Measurements from ENCODE around the gene SULT1A2.
"Not testable (repeated sequence)": the region's sequence is repeated elsewhere in the genome, so short reads cannot be mapped to it uniquely, and the experiment has no call there.

Gene SULT1A2

DNA sequence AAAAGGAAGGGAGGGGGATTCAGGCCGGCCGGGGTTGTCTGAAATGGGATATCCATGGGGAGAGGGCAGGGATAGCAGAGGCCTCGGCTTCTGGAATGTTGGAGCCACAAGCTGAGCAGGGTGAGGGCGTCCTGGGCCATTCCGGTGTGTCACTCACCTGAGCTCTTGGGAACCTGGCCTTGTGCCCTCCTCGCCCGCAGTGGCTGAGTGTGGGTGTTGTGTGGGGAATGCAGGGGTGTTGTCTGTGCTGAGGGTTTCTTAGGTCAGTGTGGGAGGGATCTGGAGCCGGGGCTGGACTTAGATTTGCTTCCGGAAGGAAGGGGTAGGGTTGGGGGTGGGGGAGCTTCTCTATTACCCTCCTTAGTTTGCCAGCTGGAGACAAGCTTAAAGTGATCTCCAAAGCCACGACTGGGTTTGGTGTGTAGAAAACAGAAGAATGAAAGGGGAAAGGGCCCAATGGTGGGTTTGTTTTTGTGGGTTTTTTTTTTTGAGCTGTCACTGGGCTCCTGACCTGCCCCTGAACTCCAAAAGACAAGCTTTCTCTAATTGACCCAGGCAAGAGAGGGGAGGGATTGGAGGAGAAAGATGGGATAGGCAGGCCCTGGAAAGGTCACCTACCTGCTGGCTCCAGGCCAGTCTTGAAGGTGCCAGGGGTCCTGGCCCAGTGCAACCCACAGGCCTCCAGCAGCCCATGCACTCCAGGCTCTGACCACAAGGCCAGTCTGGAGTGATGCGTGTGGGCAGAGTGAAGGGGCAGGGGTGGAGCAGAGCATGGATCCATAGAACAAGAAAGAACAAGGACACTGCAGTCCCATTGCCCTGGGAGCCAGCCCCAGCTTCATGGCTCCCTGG, at the start of gene SULT1A2:
Gene SULT1A2 (minus strand): TSS at position 211 of the 852 bp plus-strand sequence. CDS start 1,120 bp downstream, outside the sequence.
- no peak for DNase-seq

- DNase-seq = not testable (repeated sequence)
These were observed 43.1 kb upstream of the SULT1A2 start for GRCh38 chr16:28639959-28640358.

DNA sequence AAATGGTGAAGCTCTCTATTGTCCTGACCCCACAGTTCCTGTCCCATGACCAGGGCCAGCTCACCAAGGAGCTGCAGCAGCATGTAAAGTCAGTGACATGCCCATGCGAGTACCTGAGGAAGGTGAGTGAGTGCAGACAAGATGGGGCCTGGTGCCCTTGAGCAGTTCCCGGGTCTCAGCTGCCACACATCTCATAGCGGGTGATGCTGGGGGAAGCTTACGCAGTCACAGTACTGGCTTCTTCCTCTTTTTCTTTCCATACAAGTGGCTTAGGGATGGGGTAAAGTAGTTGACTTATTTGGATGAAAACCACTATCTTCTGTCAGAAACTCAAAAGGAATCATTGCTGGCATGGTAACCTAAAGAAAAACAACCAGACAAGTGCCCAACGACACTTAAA, 41.5 kb upstream of the SULT1A2 start:
- not testable (repeated sequence) for DNase-seq

GRCh38 chr16:28637765-28638164, 40.9 kb upstream of the SULT1A2 start, which contains the start of gene NPIPB8:
Gene NPIPB8 (plus strand): TSS chr16:28638065. CDS start chr16:28638361, 296 bp downstream.
- not testable (repeated sequence) for DNase-seq

GRCh38 chr16:28636093-28636823, 39.4 kb upstream of the SULT1A2 start:
- DNase-seq = not testable (repeated sequence)

DNA sequence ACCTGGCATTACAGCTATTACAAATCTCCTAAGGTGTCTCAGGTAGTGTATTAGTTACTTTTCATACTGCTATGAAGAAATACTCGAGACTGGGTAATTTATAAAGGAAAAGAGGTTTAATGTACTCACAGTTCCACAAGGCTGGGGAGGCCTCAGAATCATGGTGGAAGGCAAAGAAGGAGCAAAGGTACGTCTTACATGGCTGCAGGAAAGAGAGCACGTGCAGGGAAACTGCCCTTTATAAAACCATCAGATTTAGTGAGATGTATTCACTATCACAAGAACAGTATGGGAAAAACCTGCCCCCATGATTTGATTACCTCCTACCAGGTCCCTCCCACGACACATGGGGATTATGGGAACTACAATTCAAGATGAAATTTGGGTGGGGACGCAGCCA, 34.1 kb upstream of the SULT1A2 start:
- DNase-seq = not testable (repeated sequence)

GRCh38 chr16:28623172-28623711, 26.4 kb upstream of the SULT1A2 start:
- DNase-seq = no peak

GRCh38 chr16:28622532-28623171, 25.8 kb upstream of the SULT1A2 start:
- DNase-seq = not testable (repeated sequence)

- no peak for DNase-seq
These were observed 24.8 kb upstream of the SULT1A2 start for GRCh38 chr16:28621481-28622155.

DNA sequence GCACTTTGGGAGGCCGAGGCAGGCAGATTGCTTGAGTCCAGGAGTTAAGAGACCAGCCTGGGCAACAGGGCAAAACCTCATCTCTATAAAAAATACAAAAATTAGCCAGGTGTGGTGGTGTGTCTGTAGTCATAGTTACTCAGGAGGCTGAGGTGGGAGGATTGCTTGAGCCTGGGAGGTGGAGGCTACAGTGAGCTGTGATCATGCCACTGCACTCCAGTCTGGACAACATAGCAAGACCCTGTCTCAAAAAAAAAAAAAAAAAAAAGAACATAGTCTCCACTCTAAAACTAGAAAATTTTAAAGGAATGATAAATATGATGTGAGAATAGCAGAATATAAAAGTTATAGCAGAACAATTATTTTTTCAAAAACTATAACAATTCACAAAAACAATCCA, 23.5 kb upstream of the SULT1A2 start:
- DNase-seq = not testable (repeated sequence)

- no peak for DNase-seq
These were observed 21.0 kb upstream of the SULT1A2 start for GRCh38 chr16:28617874-28618273.

DNA sequence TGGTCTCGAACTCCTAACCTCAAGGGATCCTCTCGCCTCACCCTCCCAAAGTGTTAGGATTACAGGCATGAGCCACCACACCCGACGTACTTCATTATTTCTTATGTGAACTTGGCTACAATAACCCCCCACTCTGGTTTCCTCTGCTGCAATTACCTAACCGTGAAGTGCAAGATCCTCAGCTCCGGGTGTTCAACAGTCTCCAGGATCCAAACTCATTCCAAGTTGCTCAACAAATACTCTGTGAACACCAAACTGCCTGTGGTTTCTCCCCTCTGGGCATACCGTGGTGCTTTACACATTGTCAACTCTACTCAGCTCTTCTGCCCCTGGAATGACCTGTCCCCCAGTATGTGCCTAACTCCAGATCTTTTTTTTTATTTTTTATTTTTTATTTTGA, 19.8 kb upstream of the SULT1A2 start:
- no peak for DNase-seq

GRCh38 chr16:28616224-28616577, 19.4 kb upstream of the SULT1A2 start:
- not testable (repeated sequence) for DNase-seq

- DNase-seq = not testable (repeated sequence)
These were observed 18.8 kb upstream of the SULT1A2 start for GRCh38 chr16:28615486-28616223.

DNA sequence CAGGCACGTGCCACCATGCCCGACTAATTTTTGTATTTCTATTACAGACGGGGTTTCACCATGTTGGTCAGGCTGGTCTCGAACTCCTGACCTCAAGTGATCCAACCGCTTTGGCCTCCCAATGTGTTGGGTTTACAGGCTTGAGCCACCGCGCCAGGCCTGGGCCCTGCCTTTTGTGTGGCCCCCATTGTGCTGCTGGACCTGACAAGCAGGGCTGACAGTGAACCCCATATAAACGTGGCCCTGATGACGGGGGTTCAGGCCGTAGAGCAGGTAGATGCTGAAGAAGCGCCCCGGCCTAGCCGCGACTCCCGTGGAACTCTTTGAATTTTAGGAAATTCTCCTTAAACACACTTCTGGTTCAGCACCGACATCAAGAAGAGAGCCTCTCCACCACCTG, 17.7 kb upstream of the SULT1A2 start:
- DNase-seq = not testable (repeated sequence)

DNA sequence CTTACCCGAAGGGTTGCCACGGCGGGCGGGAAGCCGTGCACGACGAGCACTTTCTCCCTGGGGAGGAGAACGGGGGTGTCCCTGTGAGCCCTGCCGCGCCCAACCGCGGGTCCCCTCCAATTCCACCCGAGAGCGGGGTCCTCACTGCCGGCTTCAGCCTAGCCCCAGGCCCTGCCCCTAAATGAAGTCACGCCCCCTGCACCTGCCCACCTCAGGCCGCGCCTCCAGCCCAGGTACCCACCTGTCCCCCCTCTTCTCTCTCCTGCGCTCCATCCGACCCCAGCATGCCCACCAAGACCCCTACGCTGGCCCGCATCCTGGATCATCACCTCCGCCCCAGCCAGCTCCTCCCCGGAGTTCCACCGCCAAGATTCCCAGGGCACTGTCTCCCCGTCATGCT, 17.1 kb upstream of the SULT1A2 start:
- DNase-seq = not testable (repeated sequence)

DNA sequence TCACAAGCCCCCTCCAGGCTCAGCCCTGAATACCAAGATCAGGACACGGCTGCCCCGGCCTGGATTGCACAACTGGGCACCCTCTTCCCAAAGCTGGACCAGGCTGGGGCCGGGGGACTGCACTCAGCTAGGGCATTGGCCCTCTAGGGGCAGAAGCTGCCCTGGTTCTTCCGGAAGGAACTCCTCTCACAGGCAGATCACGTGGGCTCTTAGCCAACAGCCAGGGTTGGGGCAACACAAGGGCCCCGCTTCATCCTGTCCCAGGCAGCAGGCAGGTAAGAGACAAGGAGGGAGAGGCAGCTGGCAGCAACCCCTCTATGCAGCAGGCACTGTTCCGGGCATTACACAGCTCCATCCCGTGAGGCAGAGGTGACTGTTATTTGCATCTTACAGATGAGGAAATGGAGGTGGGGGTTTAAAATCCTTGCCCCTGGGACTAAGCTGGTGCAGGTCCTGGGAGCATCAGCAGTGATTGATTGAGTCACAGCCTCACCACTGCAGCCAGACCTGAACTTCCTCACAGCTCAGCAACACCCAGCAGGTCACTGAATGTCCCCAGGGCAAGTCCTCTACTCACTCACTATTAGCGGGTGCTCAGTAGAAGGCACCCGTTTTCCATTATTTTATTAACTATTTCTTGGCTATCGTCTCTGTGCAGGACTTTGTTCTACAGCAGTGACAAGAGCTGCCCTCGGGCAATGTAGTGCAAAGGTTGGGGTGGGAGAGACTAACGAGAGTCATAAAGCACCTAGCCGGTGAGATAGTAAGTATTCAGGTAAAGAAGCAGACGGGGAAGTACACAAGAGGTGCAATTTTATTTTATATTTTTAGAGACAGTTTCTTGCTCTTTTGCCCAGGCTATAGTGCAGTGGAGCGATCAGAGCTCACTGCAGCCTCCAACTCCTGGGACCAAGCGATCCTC, 15.8 kb upstream of the SULT1A2 start:
- DNase-seq = not testable (repeated sequence)

DNA sequence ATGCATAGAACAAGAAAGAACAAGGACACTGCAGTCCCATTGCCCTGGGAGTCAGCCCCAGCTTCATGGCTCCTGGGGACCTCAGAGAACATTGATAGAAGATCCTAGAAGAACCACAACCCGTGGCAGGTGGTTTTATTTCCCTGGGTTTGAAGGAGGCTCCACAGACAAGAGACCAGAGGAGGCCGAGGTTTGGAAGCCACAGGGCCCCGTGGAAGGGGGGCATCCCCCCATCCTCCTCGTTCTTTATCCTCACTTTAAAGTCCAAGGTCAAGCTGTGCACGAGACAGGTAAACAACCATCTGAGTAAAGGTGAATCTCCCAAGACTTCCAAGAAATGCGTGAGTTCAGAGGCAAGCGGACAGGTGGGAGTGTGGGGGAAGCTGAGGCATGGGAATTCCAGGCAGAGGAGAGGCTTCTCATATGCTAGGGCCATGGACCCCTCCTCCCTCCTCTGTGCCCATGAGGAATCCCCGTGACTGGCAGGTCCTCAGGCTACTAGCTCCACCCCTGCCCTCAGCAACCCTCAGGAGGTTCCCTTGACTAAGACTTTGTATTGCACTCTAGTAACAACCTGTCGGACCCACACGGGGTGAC, 13.8 kb upstream of the SULT1A2 start:
- no peak for DNase-seq

- no peak for DNase-seq
These were observed 13.1 kb upstream of the SULT1A2 start, which contains the start of gene SULT1A1 for GRCh38 chr16:28609631-28610594. Gene SULT1A1 (minus strand): TSS chr16:28610044. CDS start chr16:28608855, 1,189 bp downstream.
